GM19468 (cell line): Measurements from ENCODE around the gene FRS2.

ENCODE experiments used
- ATAC-seq: cut with Tn5 transposase; IDR thresholded peaks from one replicate; pipeline ENCODE4 v1.9.1; 2021; ENCODE audit warnings: mild to moderate bottlenecking, moderate library complexity, moderate number of reproducible peaks; ENCODE audit not compliant: unreplicated experiment; ENCODE audit errors: extremely low read depth

Gene FRS2

GRCh38 chr12:69459477-69459876 lies 10.7 kb upstream of the FRS2 start:
- no peak for ATAC-seq

- no peak for ATAC-seq
These were observed 5.8 kb upstream of the FRS2 start for GRCh38 chr12:69464428-69464827.

- no peak for ATAC-seq
These were observed 3.3 kb upstream of the FRS2 start for GRCh38 chr12:69466867-69467266.

GRCh38 chr12:69467366-69467765 lies 2.8 kb upstream of the FRS2 start:
- no peak for ATAC-seq

GRCh38 chr12:69468237-69469026 lies 1.8 kb upstream of the FRS2 start:
- ATAC-seq, result no peak

GRCh38 chr12:69469854-69470188 lies 367 bp upstream of the FRS2 start:
- ATAC-seq, result no peak

- ATAC-seq, result no peak
These were observed 865 bp downstream of the FRS2 start for GRCh38 chr12:69471076-69471430.

GRCh38 chr12:69471667-69472385 lies 1.6 kb downstream of the FRS2 start:
- ATAC-seq, result no peak

- ATAC-seq, result no peak
These were observed 3.1 kb downstream of the FRS2 start for GRCh38 chr12:69473262-69473661.

GRCh38 chr12:69474456-69474855 lies 4.3 kb downstream of the FRS2 start:
- ATAC-seq, result no peak

- ATAC-seq, result no peak
These were observed 5.2 kb downstream of the FRS2 start for GRCh38 chr12:69475237-69475975.

- ATAC-seq, result no peak
These were observed 6.3 kb downstream of the FRS2 start for GRCh38 chr12:69476276-69477017.

- no peak for ATAC-seq
These were observed 9.5 kb downstream of the FRS2 start for GRCh38 chr12:69479675-69480074.

- ATAC-seq, result no peak
These were observed 10.5 kb downstream of the FRS2 start for GRCh38 chr12:69480698-69481097.

- no peak for ATAC-seq
These were observed 10.9 kb downstream of the FRS2 start for GRCh38 chr12:69481133-69481532.

GRCh38 chr12:69483700-69484099 lies 13.5 kb downstream of the FRS2 start:
- ATAC-seq, result no peak

- ATAC-seq, result no peak
These were observed 14.2 kb downstream of the FRS2 start for GRCh38 chr12:69484428-69484827.

- ATAC-seq, result no peak
These were observed 20.9 kb downstream of the FRS2 start for GRCh38 chr12:69490920-69491643.

GRCh38 chr12:69492739-69493138 lies 22.6 kb downstream of the FRS2 start:
- no peak for ATAC-seq

- ATAC-seq, result no peak
These were observed 24.9 kb downstream of the FRS2 start for GRCh38 chr12:69495071-69495470.
